ENCODE results near the gene SREK1IP1.

The SREK1IP1 gene

DNA sequence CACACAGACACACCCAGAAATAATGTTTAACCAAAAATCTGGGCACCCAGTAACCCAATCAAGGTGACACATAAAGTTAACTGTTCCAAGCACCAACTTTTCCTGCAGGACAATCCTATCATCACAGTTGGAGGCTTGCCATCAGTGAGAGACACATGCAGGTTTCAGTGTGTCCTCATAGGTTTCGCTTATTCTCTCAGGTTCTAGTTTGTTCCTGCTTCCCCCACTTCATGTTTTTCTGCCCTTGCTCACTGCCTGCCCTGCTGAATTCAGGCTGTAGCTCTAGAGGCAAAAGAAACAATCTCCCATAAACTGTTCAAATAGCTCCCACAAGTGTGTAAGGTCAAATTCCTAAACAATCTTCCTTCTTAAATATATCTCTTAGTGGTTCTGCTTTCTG, 98.2 kb downstream of the SREK1IP1 start:
- TF ChIP-seq, protein P1, sequence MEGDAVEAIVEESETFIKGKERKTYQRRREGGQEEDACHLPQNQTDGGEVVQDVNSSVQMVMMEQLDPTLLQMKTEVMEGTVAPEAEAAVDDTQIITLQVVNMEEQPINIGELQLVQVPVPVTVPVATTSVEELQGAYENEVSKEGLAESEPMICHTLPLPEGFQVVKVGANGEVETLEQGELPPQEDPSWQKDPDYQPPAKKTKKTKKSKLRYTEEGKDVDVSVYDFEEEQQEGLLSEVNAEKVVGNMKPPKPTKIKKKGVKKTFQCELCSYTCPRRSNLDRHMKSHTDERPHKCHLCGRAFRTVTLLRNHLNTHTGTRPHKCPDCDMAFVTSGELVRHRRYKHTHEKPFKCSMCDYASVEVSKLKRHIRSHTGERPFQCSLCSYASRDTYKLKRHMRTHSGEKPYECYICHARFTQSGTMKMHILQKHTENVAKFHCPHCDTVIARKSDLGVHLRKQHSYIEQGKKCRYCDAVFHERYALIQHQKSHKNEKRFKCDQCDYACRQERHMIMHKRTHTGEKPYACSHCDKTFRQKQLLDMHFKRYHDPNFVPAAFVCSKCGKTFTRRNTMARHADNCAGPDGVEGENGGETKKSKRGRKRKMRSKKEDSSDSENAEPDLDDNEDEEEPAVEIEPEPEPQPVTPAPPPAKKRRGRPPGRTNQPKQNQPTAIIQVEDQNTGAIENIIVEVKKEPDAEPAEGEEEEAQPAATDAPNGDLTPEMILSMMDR (conservative IDR thresholded peaks at IDR 0.05; ENCODE audit: low read depth, low read length): no peak
- H3K4me3 ChIP-seq (ENCODE audit: low read length): no peak overlapping the region
- no peak for DNase-seq (ENCODE audit: low read depth)
